Lower leg skin (tissue), 3 donors: ENCODE data around the gene PAX5.

Experiments
- POLR2A ChIP-seq, 2 donors: fragments of 450-650 bp; IDR thresholded peaks; one replicate each; pipeline ENCODE4 v1.6.1; 2016 to 2017; ENCODE audit warnings: antibody characterized with exemption in 2 of 2, mild to moderate bottlenecking in 1 of 2, moderate library complexity in 1 of 2
- TF ChIP-seq, protein P1 (sequence below), 3 donors: fragments of 450-650 bp; IDR thresholded peaks; one replicate each; pipeline ENCODE4 v1.5.1; 2016; ENCODE audit warnings: antibody characterized with exemption in 3 of 3, mild to moderate bottlenecking in 3 of 3, moderate library complexity in 2 of 3

DNA sequence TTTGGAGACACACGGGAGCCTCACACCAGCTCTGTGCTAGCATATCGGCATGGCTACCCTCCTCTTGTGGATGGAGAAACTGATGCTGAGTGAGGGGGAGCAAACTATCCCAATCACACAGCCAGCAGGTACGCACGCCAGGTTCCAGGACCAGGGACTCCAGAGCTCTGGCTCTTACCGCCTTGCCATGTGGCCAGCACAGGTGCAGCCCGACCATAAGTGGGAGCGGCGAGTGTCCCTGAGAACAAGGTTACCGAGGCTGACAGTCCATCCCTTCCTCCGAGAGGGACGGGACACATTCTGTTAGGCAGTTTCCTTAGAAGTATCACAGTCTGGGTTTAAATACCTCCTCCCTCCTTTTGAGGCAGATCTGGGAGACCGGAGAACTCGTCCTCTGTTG lies 86.0 kb downstream of the PAX5 start:
- TF ChIP-seq, protein P1, sequence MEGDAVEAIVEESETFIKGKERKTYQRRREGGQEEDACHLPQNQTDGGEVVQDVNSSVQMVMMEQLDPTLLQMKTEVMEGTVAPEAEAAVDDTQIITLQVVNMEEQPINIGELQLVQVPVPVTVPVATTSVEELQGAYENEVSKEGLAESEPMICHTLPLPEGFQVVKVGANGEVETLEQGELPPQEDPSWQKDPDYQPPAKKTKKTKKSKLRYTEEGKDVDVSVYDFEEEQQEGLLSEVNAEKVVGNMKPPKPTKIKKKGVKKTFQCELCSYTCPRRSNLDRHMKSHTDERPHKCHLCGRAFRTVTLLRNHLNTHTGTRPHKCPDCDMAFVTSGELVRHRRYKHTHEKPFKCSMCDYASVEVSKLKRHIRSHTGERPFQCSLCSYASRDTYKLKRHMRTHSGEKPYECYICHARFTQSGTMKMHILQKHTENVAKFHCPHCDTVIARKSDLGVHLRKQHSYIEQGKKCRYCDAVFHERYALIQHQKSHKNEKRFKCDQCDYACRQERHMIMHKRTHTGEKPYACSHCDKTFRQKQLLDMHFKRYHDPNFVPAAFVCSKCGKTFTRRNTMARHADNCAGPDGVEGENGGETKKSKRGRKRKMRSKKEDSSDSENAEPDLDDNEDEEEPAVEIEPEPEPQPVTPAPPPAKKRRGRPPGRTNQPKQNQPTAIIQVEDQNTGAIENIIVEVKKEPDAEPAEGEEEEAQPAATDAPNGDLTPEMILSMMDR (IDR thresholded peaks at IDR 0.05): no peak
- no peak for TF ChIP-seq POLR2A (IDR thresholded peaks at IDR 0.05)
